ELF-1 (cell line): ENCODE data around the gene MAP7.
"Not testable (repeated sequence)": the region's sequence is repeated elsewhere in the genome, so short reads cannot be mapped to it uniquely, and the experiment has no call there.

Experiments used
- DNase-seq: peaks from one replicate; pipeline ENCODE4 v3.0.0-alpha.2; 2016; ENCODE audit warnings: low read depth, low spot score

MAP7 gene

GRCh38 chr6:136470044-136470443, 80.2 kb downstream of the MAP7 start:
- no peak for DNase-seq

- no peak for DNase-seq
Observed at GRCh38 chr6:136469154-136469553, 81.1 kb downstream of the MAP7 start.

- DNase-seq = no peak
Observed at GRCh38 chr6:136468711-136469110, 81.5 kb downstream of the MAP7 start.

GRCh38 chr6:136467186-136467585, 83.0 kb downstream of the MAP7 start:
- DNase-seq = no peak

- no peak for DNase-seq
Observed at GRCh38 chr6:136466777-136467176, 83.4 kb downstream of the MAP7 start.

- no peak for DNase-seq
Observed at GRCh38 chr6:136465766-136466303, 84.4 kb downstream of the MAP7 start.

GRCh38 chr6:136464874-136465273, 85.3 kb downstream of the MAP7 start:
- no peak for DNase-seq

GRCh38 chr6:136464148-136464547, 86.1 kb downstream of the MAP7 start:
- no peak for DNase-seq

GRCh38 chr6:136463743-136464142, 86.5 kb downstream of the MAP7 start:
- no peak for DNase-seq

- DNase-seq = no peak
Observed at GRCh38 chr6:136446579-136447187, 103.5 kb downstream of the MAP7 start.

GRCh38 chr6:136446145-136446544, 104.1 kb downstream of the MAP7 start:
- DNase-seq = no peak

- DNase-seq = no peak
Observed at GRCh38 chr6:136445063-136445462, 105.2 kb downstream of the MAP7 start.

- DNase-seq = no peak
Observed at GRCh38 chr6:136440203-136440602, 110.0 kb downstream of the MAP7 start.

- no peak for DNase-seq
Observed at GRCh38 chr6:136439514-136440190, 110.6 kb downstream of the MAP7 start.

- DNase-seq = no peak
Observed at GRCh38 chr6:136438441-136438840, 111.8 kb downstream of the MAP7 start.

GRCh38 chr6:136437246-136437645, 113.0 kb downstream of the MAP7 start:
- no peak for DNase-seq

GRCh38 chr6:136435101-136435500, 115.1 kb downstream of the MAP7 start:
- DNase-seq = no peak

- DNase-seq = not testable (repeated sequence)
Observed at GRCh38 chr6:136431306-136431705, 118.9 kb downstream of the MAP7 start.

- no peak for DNase-seq
Observed at GRCh38 chr6:136429264-136430065, 120.8 kb downstream of the MAP7 start.

GRCh38 chr6:136427378-136427717, 122.9 kb downstream of the MAP7 start:
- no peak for DNase-seq

GRCh38 chr6:136426627-136427377, 123.4 kb downstream of the MAP7 start:
- no peak for DNase-seq

- DNase-seq = no peak
Observed at GRCh38 chr6:136425793-136426192, 124.4 kb downstream of the MAP7 start.
